NCI-H1092 (cell line): ENCODE data around the gene ABCF2.

Source experiments
- DNase-seq: peaks from one replicate; lab custom pipeline; 2025; lab: John Stamatoyannopoulos, UW

Gene ABCF2

GRCh38 chr7:151242159-151243044 lies 15.4 kb upstream of the ABCF2 start:
- no peak for DNase-seq

- no peak for DNase-seq
Measured at GRCh38 chr7:151241755-151242096, 14.7 kb upstream of the ABCF2 start.

- no peak for DNase-seq
Measured at GRCh38 chr7:151240942-151241754, 14.1 kb upstream of the ABCF2 start.

GRCh38 chr7:151240536-151240935 lies 13.5 kb upstream of the ABCF2 start:
- DNase-seq = no peak

- no peak for DNase-seq
Measured at GRCh38 chr7:151239837-151240459, 12.9 kb upstream of the ABCF2 start.

GRCh38 chr7:151238924-151239836 lies 12.2 kb upstream of the ABCF2 start:
- DNase-seq = no peak

GRCh38 chr7:151238190-151238810 lies 11.3 kb upstream of the ABCF2 start:
- DNase-seq = no peak

GRCh38 chr7:151237244-151238189 lies 10.5 kb upstream of the ABCF2 start:
- no peak for DNase-seq

- no peak for DNase-seq
Measured at GRCh38 chr7:151236406-151236805, 9.4 kb upstream of the ABCF2 start.

- no peak for DNase-seq
Measured at GRCh38 chr7:151235091-151235787, 8.2 kb upstream of the ABCF2 start.

GRCh38 chr7:151233804-151234203 lies 6.8 kb upstream of the ABCF2 start:
- no peak for DNase-seq

GRCh38 chr7:151232917-151233701 lies 6.1 kb upstream of the ABCF2 start:
- DNase-seq = no peak

GRCh38 chr7:151232091-151232916 lies 5.3 kb upstream of the ABCF2 start, which contains the start of gene CHPF2:
CHPF2 (plus strand) TSS chr7:151232483; CDS start chr7:151234012, 1,529 bp downstream.
- DNase-seq = peak; percentile 84

GRCh38 chr7:151231080-151231479 lies 4.1 kb upstream of the ABCF2 start:
- no peak for DNase-seq

GRCh38 chr7:151229249-151229648 lies 2.2 kb upstream of the ABCF2 start:
- no peak for DNase-seq

- DNase-seq = no peak
Measured at GRCh38 chr7:151228024-151228866, 1.2 kb upstream of the ABCF2 start.

- no peak for DNase-seq
Measured at GRCh38 chr7:151226560-151226874, 488 bp downstream of the ABCF2 start.
